Left lung (tissue), 10 donors: ENCODE measurements around the gene RAB40A. TPM values are rescaled to one million over a fixed set of nuclear protein-coding genes. Genes with fewer than 3 reads are reported as not detected.

Experiments used
- ATAC-seq: fragments of 200-7000 bp; cut with Tn5 transposase; one replicate; pipeline ENCODE4 v1.9.1; 2020; ENCODE audit warnings: moderate library complexity
- DNase-seq, 4 donors: peaks; one replicate each; pipeline ENCODE4 v3.0.0-alpha.2; 2013 to 2020
- H3K27ac ChIP-seq, 2 donors: fragments of 200-600 bp; sonication (generic) in 1 of 2; one replicate each; pipeline versions ENCODE4 v1.5.0 to v1.8.0; 2020 to 2021
- H3K27me3 ChIP-seq, 2 donors: fragments of 200-600 bp; sonication (generic) in 1 of 2; one replicate each; pipeline versions ENCODE4 v1.5.0 to v1.8.0; 2020 to 2021
- H3K36me3 ChIP-seq, 2 donors: fragments of 200-600 bp; sonication (generic) in 1 of 2; one replicate each; pipeline versions ENCODE4 v1.5.0 to v1.8.0; 2020 to 2021
- H3K4me1 ChIP-seq, 2 donors: fragments of 200-600 bp; one replicate each; pipeline ENCODE4 v1.8.0; 2021
- H3K4me3 ChIP-seq, 2 donors: fragments of 200-600 bp; sonication (generic) in 1 of 2; one replicate each; pipeline versions ENCODE4 v1.5.0 to v1.8.0; 2020 to 2021; ENCODE audit warnings: mild to moderate bottlenecking in 1 of 2
- H3K9me3 ChIP-seq, 2 donors: fragments of 200-600 bp; sonication (generic) in 1 of 2; one replicate each; pipeline versions ENCODE4 v1.5.0 to v1.8.0; 2020 to 2021
- intact Hi-C, 2 donors: fragments of 100-400 bp; cut with DNase I; formaldehyde crosslinking; loops; one replicate each; pipeline versions ENCODE4 v1.11.2 to v1.14.2; 2022
- polyA plus RNA-seq, 6 donors: library from polyadenylated mRNA; unstranded; fragments of 120-200 nt; gene quantifications; one replicate each; pipeline ENCODE4 v1.2.1, GENCODE V29; 2013; ENCODE audit not compliant: insufficient read length in 6 of 6
- total RNA-seq, 2 donors: library from RNA; stranded (reverse); fragmentation: NEBNext Ultra II Directional; extraction: Animal tissue kit (Norgen Biotek cat#: 25700); gene quantifications; one replicate each; pipeline ENCODE4 v1.2.1, GENCODE V29; 2021
- TF ChIP-seq, protein P1 (sequence below), 2 donors: fragments of 200-600 bp; sonication (generic) in 1 of 2; IDR thresholded peaks; one replicate each; pipeline versions ENCODE4 v1.5.0 to v1.8.0; 2021; ENCODE audit warnings: antibody characterized with exemption in 2 of 2
- donor health status: DM: no; HTN: yes; CAD: no.
- donor health status: DM: no; HTN: no; CAD: no.

RAB40A gene
- total and polyA plus RNA-seq, 8 donors: 0.17 to 4.2 (median 3.5) TPM

DNA sequence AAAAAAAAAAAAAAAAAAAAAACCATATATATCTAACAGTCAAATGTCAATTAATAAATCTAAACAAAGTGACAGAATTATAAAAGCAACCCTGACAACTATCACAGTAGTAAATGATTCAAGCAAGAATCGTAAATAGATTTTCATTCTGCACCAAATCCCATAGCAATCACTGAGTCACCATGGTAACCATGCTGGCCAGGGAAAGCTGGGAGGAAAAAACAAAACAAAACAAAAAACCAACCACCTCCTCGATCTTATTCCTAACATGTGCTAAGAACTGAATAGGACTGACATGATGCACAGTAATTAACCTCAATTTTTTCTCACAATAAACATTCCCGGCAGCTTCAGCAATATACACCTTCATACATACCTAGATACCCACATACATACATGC lies 30.6 kb upstream of the RAB40A start:
- peaks cover 0 to 22% of the 10 kb centered on the region in 2 donors for H3K27me3 ChIP-seq
- no peak overlapping the region for H3K27ac ChIP-seq
- no peak for DNase-seq

DNA sequence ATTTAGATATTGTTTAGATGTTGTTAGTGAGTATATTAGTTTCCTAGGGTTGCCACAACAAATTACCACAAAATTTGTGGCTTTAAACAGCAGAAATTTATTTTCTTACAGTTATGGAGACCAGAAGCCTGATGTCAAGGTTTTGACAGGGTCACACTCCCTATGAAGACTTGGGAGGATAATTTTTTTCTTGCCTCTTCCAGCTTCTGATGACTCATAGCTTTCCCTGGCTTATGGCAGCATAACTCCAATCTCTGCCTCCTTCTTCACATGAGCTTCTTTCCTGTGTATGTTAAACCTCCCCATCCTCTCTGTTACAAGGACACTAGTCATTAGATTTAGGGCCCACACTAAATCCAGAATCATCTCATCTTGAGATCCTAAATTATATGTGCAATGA lies 20.9 kb upstream of the RAB40A start:
- H3K4me1 ChIP-seq: no peaks in the 10 kb centered on the region
- H3K27ac ChIP-seq: peak overlapping the region in 1 of 2 donors; percentile 57
- no peaks in the 10 kb centered on the region for H3K36me3 ChIP-seq
- DNase-seq (no peak), ATAC-seq (peak; percentile 23)
- no peaks in the 10 kb centered on the region for H3K9me3 ChIP-seq
- TF ChIP-seq, protein P1, sequence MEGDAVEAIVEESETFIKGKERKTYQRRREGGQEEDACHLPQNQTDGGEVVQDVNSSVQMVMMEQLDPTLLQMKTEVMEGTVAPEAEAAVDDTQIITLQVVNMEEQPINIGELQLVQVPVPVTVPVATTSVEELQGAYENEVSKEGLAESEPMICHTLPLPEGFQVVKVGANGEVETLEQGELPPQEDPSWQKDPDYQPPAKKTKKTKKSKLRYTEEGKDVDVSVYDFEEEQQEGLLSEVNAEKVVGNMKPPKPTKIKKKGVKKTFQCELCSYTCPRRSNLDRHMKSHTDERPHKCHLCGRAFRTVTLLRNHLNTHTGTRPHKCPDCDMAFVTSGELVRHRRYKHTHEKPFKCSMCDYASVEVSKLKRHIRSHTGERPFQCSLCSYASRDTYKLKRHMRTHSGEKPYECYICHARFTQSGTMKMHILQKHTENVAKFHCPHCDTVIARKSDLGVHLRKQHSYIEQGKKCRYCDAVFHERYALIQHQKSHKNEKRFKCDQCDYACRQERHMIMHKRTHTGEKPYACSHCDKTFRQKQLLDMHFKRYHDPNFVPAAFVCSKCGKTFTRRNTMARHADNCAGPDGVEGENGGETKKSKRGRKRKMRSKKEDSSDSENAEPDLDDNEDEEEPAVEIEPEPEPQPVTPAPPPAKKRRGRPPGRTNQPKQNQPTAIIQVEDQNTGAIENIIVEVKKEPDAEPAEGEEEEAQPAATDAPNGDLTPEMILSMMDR (IDR thresholded peaks at IDR 0.05): no peak
- no peaks in the 10 kb centered on the region for H3K27me3 ChIP-seq
- intact Hi-C loops: no loop called here
- no peak overlapping the region for H3K4me3 ChIP-seq

More for the DNA sequence above, 30.6 kb upstream of the RAB40A start:
- intact Hi-C loops: no loop called here
- Histone ChIP-seq H3K36me3 (no peaks in the 10 kb centered on the region), H3K9me3 (no peaks in the 10 kb centered on the region), H3K4me3 (no peak overlapping the region), H3K4me1 (no peaks in the 10 kb centered on the region)
- TF ChIP-seq, protein P1 (IDR thresholded peaks at IDR 0.05): no peak
- ATAC-seq: no peak

DNA sequence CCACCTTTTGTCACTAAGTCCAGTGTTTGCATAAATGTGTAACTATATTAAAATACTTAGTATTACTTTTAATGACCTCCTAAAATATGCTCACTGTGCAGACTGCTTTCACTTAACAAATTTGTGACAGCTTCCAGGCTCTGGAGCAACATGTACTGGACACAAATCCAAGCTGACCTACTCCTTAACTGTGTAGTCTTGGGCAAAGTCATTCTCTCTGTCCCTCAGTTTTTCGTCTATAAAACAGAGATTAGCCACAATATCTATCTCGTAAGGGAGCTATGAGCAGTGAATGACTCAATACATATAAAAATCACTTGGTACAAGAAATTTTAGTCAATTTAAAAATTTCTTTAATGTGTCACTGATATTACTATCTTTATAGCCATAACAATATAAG lies 20.4 kb upstream of the RAB40A start:
- Histone ChIP-seq H3K27me3 (no peaks in the 10 kb centered on the region), H3K9me3 (no peaks in the 10 kb centered on the region), H3K4me1 (no peaks in the 10 kb centered on the region), H3K27ac (peak overlapping the region in 1 of 2 donors; percentile 57), H3K36me3 (no peaks in the 10 kb centered on the region), H3K4me3 (no peak overlapping the region)
- TF ChIP-seq, protein P1 (IDR thresholded peaks at IDR 0.05): no peak
- intact Hi-C loops: loop anchor here in 1 of 2 donors (10.0 kb wide), 1 partner anchor 145 kb away; the partner anchor contains the start of gene MORF4L2
- ATAC-seq: no peak
- DNase-seq: no peak

DNA sequence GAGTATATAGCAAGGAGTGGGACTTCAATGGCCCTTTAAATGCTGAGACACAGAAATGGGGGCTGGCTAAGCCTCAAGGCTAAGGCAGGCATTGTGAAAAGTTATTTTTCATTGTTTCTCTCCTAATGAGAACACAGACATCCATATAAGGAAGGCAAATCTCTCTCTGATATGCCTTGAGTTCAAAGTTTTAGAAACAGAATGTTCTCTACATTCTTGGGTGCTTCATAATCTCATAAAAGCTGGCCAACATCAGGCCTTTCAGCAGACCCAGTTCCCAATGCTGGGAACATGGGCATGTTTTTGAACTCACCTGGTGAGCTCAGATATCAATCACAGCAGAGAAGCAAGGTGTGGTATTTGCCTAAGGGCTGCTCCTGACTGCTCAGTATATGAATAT lies 19.4 kb upstream of the RAB40A start:
- H3K4me1 ChIP-seq: no peaks in the 10 kb centered on the region
- TF ChIP-seq, protein P1 (IDR thresholded peaks at IDR 0.05): no peak
- intact Hi-C loops: loop anchor here in 1 of 2 donors (10.0 kb wide), 1 partner anchor 146 kb away; the partner anchor contains the start of gene MORF4L2
- H3K27ac ChIP-seq: no peak overlapping the region
- H3K9me3 ChIP-seq: no peaks in the 10 kb centered on the region
- H3K27me3 ChIP-seq: peaks cover 0 to 1% of the 10 kb centered on the region in 2 donors
- no peak overlapping the region for H3K4me3 ChIP-seq
- DNase-seq (no peak), ATAC-seq (no peak)
- H3K36me3 ChIP-seq: no peaks in the 10 kb centered on the region

DNA sequence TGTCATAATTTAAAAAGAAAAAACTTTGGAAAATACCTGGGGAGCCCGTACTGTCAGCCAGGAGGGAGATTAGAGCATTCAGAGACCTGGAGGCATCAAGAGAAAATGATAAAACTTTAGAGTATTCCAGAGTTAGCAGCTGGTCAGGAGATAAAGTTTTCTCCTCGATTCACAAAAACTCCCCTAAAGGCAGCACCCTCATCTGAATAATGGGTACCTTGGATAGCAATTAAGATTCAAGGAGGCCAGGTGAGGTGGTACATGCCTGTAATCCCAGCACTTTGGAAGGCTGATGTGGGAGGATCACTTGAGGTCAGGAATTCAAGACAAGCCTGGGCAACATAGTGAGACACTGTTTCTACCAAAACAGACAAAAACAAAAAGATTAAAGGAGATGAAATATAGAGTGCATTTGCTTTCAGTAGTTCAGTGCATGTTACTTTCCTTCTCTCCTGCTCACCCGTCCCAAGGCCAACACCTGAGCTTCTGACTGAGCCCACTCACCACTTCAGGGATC lies 18.6 kb upstream of the RAB40A start:
- Histone ChIP-seq H3K9me3 (no peaks in the 10 kb centered on the region), H3K27ac (no peak overlapping the region), H3K27me3 (peaks cover 0 to 3% of the 10 kb centered on the region in 2 donors), H3K36me3 (no peaks in the 10 kb centered on the region), H3K4me1 (no peaks in the 10 kb centered on the region), H3K4me3 (no peak overlapping the region)
- TF ChIP-seq, protein P1 (IDR thresholded peaks at IDR 0.05): no peak
- ATAC-seq (no peak), DNase-seq (no peak)
- intact Hi-C loops: loop anchor here in 1 of 2 donors (10.0 kb wide), 1 partner anchor 147 kb away; the partner anchor contains the start of gene MORF4L2
